NCI-H146 treated with DMSO at 0.1 percent for 48 hours (cell line): Measurements from ENCODE around the gene PLG.
"Not testable (repeated sequence)": the region's sequence is repeated elsewhere in the genome, so short reads cannot be mapped to it uniquely, and the experiment has no call there.

Experiments
- DNase-seq: peaks from one replicate; lab custom pipeline; 2025; ENCODE audit not compliant: unreplicated experiment; lab: John Stamatoyannopoulos, UW

Gene PLG

GRCh38 chr6:160774399-160774798 lies 72.4 kb downstream of the PLG start:
- no peak for DNase-seq

GRCh38 chr6:160775792-160776580 lies 73.9 kb downstream of the PLG start:
- DNase-seq: no peak

GRCh38 chr6:160779095-160779494 lies 77.1 kb downstream of the PLG start:
- DNase-seq: not testable (repeated sequence)

GRCh38 chr6:160780656-160781055 lies 78.6 kb downstream of the PLG start:
- DNase-seq: not testable (repeated sequence)

- DNase-seq: no peak
Measured at GRCh38 chr6:160781298-160781697, 79.3 kb downstream of the PLG start.

- DNase-seq: no peak
Measured at GRCh38 chr6:160782228-160782627, 80.2 kb downstream of the PLG start.

- DNase-seq: no peak
Measured at GRCh38 chr6:160783741-160784140, 81.7 kb downstream of the PLG start.

GRCh38 chr6:160788126-160788525 lies 86.1 kb downstream of the PLG start:
- not testable (repeated sequence) for DNase-seq

- no peak for DNase-seq
Measured at GRCh38 chr6:160788806-160789205, 86.8 kb downstream of the PLG start.

- DNase-seq: no peak
Measured at GRCh38 chr6:160789263-160790027, 87.4 kb downstream of the PLG start.

- no peak for DNase-seq
Measured at GRCh38 chr6:160790028-160790792, 88.2 kb downstream of the PLG start.

- no peak for DNase-seq
Measured at GRCh38 chr6:160791459-160791858, 89.4 kb downstream of the PLG start.

GRCh38 chr6:160791981-160792418 lies 90.0 kb downstream of the PLG start:
- no peak for DNase-seq

GRCh38 chr6:160792708-160793107 lies 90.7 kb downstream of the PLG start:
- no peak for DNase-seq

GRCh38 chr6:160793652-160794051 lies 91.6 kb downstream of the PLG start:
- no peak for DNase-seq

- DNase-seq: no peak
Measured at GRCh38 chr6:160795721-160796120, 93.7 kb downstream of the PLG start.

GRCh38 chr6:160798625-160799024 lies 96.6 kb downstream of the PLG start:
- DNase-seq: no peak

- DNase-seq: no peak
Measured at GRCh38 chr6:160799801-160800506, 97.9 kb downstream of the PLG start.

GRCh38 chr6:160801418-160801817 lies 99.4 kb downstream of the PLG start:
- no peak for DNase-seq

- DNase-seq: not testable (repeated sequence)
Measured at GRCh38 chr6:160802049-160802448, 100.0 kb downstream of the PLG start.
